HG03571 (cell line): Measurements from ENCODE around the gene DAPK2.

Experiments used
- ATAC-seq: cut with Tn5 transposase; IDR thresholded peaks from one replicate; pipeline ENCODE4 v1.9.1; 2021; ENCODE audit not compliant: unreplicated experiment

DAPK2 gene

DNA sequence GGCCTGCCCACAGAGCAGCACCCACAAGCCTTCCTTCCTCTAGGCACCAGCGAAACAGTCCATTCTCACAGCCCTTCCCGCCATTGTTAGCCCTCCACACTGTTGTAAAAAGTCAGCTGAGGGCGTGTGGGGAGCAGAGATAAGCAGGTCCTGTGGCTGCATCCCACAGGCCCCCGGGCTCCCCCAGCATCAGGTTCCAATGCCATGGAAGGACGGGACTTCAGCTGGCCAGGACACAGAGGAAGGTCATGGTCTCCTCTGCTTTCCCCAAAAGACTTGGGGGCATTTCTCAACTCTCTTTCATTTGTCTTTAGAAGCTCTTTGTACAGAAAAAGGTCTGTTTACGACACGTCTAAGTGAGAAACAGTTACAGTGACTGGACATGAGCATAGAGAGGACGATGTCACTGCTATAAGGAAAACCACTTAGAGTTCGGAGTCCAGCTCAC, 127.4 kb downstream of the DAPK2 start:
- no peak for ATAC-seq

- ATAC-seq, result no peak
Observed at GRCh38 chr15:63918317-63918672, 128.0 kb downstream of the DAPK2 start.

DNA sequence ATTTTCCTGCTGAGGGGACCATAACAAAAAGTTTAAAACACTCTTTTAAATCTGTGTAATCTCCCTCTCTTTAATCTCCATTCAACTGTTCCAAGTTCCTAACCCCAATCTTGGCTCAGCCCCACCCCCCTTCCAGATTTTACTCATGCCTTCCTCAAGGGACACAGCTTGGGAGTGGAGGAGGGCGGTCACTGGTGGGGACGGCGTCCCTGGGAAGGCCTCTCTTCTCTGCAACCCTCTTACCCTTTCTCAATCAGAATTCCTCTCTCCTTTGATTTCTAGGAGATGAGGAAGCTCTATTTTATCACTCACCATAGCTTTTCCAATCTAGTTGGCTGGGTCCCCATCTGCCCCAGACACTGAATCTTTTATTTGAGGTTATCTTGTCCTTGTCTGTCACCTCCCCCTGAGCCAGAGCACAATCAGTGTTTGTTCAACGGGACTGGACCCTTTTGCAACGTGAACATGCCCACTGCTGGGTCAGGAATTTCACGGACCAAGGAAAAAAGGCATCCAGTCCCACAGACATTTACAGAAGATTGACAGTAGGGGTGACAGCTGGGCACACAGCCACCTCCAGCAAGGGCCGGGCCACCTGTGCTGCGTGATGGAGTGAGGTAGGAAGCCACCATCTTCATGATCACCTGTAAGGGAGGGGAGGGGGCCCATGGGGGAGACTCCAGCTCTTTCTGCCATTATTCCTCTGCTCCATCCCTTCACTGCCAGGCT, 128.5 kb downstream of the DAPK2 start:
- ATAC-seq, result no peak

DNA sequence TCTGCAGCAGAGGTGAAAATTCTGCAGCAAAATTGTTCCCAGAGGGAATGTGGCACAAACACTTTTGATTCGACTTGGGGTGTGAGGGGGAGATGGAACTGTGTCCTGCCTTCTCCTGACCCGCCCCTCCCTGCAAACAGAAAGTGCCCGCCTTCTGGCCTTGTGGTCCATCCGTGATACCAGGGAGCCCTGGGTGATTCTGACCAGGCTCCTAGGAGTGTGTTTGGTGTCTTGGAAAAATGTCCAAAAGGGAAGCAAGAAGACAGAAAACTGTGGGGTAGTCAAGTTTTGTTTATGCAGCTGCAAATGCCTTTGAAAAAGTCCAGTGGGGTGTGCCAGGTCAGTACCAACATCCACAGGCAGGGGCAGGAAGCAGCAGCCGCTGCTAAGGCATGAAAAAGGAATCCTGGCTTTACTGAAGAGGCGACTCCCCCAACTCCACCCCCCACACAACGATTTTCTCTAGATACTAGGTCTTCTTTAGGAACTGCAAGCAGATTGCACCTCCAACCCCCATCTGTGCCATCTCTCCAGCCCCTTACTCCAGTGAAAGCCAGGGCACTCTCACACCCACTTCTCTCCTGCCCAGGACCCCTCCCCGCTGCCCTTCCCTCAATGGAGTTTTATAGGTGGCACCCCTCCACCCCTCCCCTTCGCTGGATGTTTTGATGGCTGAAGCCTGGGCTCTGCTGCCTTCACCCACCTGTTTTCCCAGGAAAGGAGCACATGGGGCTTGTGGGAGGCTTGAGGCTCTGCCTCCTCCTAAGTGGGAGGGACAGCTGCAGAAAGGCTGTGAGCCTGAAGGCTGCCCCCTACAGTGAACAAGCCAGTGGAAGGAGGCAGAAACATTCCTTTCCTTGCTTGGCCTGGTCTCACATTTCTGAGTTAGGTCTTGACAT, 130.2 kb downstream of the DAPK2 start:
- ATAC-seq, result no peak

DNA sequence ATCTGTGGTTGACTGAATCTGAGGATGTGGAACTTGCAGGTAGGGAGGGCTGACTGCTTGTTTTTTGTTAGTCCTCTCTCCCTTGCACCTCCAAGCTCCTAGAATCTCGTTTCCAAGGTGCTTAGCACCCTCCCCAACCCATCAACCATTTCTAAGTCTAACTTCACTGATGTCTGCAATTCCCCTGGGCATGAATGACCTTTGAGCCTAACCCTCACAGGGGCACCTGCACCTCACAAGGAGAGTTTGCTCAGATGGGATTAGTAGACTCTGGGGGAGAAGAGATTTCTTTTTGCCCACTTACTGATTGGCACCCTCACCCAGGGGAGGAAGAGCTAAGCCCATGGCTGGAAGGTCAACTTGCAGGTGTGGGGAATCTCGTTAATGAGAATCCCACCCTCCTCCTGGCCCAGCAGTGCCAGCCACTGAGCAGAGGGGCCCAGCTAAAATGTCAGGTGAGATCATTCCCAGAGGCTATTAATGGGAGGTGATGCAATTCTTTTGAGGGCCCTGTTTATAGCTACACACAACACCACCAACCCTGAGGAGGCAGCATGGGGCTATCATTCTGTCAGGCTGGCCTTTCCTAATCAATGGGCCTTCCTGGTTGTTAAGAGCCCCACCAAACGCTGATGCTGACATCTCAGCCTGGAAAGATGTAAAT, 130.9 kb downstream of the DAPK2 start:
- no peak for ATAC-seq

DNA sequence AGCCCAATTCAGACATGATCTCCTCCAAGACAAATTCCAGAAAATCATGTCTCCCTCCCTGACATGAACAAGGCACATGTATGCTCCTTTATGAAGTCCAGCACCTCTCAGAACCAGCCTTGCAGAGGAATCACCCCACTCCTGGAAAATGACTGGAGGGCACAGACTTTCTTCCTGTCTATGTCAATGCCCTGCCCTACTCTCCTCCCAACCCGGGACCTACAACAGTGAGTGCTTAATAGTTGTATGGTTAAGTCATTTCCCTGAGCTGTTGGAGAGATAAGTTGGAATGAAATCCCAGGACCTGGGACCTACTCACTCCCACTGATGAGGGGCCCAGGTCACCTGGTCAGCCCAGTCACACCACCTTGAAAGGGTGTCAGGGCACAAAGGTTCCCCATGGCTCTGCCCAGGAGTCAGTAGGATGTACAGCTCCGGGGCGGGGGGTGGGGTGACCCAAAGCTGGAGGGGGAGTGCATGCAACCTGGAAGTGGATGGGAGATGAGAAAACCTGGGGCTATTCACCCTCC, 132.4 kb downstream of the DAPK2 start:
- ATAC-seq, result no peak

DNA sequence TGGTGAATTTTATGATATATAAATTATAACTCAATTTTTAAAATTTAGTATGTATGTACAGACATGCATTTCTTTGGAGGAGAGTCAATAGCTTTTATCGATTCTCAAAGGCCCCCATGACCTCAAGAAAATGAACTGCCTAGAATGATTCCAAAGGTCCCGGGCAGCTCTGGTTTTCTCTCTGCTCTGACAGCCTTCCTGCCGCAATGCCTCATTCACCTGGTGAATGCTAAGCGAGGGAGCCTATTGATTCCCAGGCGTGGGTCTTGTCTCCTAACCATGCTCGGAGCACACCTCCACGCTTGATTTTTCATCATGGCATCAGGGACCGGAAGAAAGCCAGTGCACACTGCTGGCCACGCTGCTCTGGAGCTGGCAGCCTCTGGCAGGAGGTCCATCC, 132.9 kb downstream of the DAPK2 start:
- no peak for ATAC-seq

- no peak for ATAC-seq
Observed at GRCh38 chr15:63912061-63912615, 134.1 kb downstream of the DAPK2 start.

DNA sequence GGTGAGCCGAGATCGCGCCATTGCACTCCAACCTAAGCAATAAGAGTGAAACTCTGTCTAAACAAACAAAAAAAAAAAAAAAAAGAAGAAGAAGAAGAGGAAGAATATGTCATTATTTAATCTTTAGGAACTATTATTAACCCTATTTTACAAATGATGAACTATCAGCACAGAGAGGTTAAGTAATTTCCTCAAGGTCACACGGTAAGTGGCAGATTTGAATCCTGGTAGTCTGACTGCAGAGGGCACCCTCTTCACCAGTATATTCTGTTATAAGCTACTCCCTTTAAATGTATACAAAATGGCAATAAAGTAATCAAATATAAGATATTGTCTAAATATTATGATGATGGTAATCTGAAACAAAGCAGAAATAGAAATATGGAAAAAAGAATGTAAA, 135.1 kb downstream of the DAPK2 start:
- no peak for ATAC-seq

DNA sequence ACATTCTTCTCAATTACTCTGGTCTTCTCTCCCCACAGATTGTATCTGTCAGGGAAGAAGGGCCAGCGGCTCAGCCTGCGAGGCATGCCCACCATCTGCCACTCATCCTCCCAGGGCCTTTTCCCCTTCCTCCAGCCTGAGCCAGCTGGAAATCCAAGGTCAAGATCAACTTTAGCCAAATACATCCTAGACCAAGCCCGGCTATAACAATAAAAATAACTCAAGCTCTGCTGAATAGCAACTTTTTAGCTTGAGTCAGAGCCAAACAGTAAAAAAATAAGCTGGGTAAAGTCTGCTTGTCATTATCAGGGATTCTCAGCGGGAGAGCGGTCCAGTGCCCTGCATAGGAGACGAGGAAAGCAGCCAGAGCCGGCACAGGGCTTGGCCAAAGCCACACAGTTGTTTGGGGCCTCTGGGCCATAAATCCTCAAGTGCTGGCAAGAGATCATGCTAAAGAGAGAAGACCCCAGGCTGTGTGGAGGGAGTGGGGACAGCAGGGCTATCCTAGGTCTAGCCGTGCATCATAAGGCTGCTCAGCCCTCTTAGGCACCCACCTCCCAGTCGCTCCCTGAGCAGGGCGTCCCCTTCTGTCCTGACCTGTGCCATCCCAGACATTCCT, 136.4 kb downstream of the DAPK2 start:
- no peak for ATAC-seq

DNA sequence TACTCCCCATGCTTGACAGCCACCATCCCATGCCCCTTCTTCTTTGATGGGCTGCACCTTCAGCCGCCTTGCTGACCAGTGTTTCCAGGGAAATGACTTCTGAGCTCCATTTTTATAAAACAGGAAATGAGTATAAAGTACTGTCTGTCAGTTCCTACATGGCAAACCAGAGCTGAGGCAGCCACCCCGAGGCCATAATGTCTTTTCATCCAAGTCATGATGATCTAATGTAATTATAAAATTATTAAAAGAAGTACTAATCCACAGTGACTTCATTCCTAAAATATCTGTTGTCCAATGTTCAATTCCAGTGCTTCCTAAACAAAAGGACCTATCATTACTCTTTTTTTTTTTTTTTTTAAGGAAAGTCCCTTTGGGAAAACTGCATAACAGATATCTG, 137.3 kb downstream of the DAPK2 start:
- ATAC-seq, result no peak

DNA sequence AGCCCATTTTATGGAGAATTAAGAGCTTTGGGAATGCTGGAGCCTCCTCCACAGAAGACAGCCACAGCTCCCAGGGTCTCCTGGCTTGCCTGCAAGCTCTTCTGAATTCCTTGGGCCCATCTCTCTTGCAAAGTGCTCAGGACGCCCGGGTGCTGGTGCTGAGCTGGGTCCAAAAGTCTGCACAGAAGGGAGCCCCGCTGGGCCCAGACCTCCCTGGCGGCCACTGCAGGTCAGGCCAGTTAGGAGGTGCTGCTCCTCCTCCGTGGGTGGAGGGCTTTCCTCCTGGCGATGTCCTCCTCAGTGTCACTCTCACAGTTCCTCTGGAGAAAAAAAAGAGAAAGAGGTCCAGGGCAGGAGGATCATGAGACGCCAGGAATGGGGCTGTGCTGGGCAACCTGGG, 138.0 kb downstream of the DAPK2 start:
- ATAC-seq, result no peak

DNA sequence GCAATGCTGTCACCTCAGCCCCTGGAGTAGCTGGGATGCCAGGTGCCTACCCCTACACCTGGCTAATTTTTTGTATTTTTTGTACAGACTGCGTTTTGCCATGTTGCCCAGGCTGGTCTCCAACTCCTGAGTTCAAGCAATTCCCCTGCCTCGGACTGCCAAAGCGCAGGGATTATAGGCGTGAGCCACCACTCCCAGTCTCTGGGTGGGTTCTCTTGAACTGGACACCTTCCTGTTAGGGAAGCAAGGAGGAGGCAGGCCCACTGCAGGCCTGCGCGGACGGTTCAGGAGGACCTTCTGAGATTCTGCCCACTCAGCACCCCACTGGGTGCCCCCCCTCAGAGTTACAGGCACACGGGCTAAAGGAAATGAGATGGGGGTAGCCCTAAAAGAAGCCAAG, 138.8 kb downstream of the DAPK2 start:
- no peak for ATAC-seq

DNA sequence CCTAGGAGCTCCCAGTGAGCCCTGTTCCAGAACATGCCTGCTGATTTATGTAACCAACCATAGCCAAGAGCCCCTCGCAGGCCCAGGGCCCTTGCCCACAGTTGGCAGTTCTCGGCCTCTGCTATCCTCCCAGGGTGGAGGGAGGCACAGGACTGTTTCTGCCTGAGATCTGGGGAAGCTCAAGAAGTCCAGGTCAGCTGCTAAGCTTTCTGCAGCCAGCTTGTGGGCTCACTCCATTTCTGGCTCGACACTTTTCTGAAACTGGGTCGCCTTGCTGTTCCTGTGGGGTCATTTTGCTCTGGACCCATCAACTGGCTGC, 140.1 kb downstream of the DAPK2 start:
- no peak for ATAC-seq

DNA sequence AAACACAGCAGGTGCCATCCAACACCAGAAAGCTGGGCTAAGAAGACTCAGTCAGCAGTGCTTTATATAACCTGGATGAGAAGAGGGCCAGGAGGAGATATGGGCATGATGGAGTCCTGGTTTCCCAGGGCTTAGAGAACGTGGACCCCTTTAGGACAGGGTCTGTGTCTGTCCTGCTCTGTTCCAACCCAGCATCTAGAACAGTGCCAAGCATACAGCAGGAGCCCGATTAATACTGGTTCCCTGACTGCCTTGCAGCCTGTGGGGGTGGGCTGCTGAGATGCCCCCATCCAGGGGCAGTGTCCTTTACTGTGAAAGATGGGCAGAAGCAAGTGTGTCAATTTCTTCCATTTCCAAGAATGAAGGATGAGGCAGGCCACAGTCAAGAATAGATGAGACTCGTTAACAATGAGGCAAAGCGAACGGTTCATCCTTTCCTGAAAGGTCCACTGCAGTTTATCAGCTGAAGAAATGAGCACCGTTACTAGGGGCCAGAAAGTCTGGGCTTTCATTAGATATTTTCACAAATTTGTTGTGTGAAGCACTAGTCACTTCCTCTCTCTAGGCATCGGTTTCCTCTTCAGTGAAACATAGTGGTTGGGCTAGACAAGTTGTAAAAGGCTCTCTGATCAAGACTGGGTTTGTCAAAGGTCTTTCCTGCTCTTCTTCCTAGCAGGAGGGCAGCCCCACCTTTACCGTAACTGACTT, 140.6 kb downstream of the DAPK2 start:
- ATAC-seq, result no peak

- no peak for ATAC-seq
Observed at GRCh38 chr15:63905131-63905530, 141.2 kb downstream of the DAPK2 start.

DNA sequence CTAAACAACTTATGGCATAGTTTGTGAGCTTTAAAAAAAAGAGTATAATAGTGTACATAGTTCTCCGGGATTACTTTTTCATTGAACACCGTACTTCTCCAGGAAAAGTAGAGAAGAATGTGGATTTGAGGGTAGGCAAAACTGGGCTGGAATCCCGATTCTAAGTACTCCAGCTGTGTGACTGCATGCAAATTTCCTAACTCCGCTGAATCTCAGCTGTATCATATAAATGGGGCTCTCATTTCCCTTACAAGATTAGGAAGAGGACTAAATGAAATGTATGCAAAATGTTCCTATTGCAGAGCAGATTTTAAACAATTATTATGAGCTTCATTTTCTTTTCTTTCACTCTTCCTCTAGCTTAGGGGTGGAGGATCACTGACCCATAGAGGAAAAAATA, 142.2 kb downstream of the DAPK2 start:
- no peak for ATAC-seq

DNA sequence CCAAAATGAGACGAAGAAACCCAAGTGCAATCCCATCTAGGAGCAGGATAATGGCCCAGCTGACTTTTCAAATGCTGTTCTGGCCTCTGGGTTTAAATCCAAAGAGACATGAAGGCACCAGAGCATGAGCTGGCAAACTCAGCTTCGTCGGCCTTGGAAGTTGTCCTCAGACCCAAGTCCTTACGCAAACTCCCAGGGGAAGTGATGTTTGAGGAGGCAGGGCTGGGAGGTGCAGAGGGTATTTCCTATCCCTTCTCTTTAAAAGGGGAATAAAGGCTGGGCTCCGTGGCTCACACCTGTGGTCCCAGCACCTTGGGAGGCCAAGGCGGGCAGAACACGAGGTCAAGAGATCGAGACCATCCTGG, 143.6 kb downstream of the DAPK2 start:
- no peak for ATAC-seq

DNA sequence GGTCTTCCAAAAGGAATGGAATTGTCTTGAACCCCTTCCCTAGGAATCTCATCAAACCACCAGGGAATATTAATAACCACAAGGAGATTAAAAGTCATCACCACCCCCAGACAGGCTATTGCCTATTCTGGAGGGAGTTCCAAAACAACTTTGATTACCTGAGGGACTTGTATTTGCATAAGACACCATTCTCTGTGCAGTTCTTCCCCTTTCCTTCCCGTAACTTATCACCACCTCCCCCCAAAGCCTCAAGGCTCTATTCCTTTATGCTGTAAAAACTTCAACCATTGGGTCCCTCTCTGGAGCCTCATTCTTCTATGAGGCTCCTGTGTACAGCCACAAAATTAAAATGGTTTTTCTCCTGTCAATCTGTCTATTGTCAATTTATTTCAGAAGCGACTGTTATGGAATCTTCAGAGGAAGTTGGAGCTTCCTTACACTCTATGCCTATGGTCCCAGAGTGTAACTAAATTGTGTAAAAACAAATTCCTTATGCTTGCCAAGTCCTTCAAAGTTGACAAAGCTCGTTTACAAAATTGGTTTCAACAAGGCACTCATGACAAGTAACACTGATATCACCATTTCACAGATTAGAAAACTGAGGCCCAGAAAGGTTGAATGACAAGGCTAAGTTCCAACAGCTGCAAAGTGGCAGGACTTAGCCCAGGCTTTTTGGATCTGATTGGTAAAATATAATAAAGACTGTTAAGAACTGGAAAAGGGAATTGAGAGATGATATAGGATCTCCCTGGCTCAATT, 144.2 kb downstream of the DAPK2 start:
- no peak for ATAC-seq

GRCh38 chr15:63900306-63900705, 146.0 kb downstream of the DAPK2 start:
- ATAC-seq, result no peak
